GM19455 (cell line): ENCODE measurements around the gene ZNF236.

Source experiments
- ATAC-seq: cut with Tn5 transposase; IDR thresholded peaks from one replicate; pipeline ENCODE4 v1.9.1; 2021; ENCODE audit not compliant: unreplicated experiment

ZNF236 gene

GRCh38 chr18:76905821-76906220 lies 83.5 kb downstream of the ZNF236 start:
- ATAC-seq, result no peak

GRCh38 chr18:76908277-76908676 lies 85.9 kb downstream of the ZNF236 start:
- no peak for ATAC-seq

GRCh38 chr18:76909439-76909838 lies 87.1 kb downstream of the ZNF236 start:
- ATAC-seq, result no peak

DNA sequence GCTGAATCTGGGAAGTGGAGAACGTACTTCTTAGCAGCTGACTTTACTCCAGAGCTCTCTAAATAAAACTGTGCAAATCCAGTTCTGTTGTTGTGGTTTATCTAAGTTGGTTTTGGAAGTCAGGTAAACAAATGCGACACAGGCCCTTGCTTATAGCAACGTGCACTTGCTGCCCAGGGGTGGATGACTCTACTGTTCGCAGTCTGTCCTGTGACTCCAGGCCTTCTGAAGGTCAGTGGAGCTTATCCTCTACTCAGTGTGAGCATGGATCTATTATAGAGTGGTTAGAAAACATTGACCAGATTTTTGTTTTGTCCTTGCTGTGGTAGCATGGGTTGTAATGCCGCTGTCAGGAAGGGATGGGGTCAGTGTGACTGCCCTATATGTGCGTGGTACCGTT lies 89.1 kb downstream of the ZNF236 start:
- no peak for ATAC-seq

- ATAC-seq, result no peak
Observed at GRCh38 chr18:76913583-76913982, 91.2 kb downstream of the ZNF236 start.

- no peak for ATAC-seq
Observed at GRCh38 chr18:76914314-76914713, 92.0 kb downstream of the ZNF236 start.

- no peak for ATAC-seq
Observed at GRCh38 chr18:76914796-76915195, 92.4 kb downstream of the ZNF236 start.

GRCh38 chr18:76915456-76915855 lies 93.1 kb downstream of the ZNF236 start:
- no peak for ATAC-seq

GRCh38 chr18:76920974-76921373 lies 98.6 kb downstream of the ZNF236 start:
- ATAC-seq, result no peak

DNA sequence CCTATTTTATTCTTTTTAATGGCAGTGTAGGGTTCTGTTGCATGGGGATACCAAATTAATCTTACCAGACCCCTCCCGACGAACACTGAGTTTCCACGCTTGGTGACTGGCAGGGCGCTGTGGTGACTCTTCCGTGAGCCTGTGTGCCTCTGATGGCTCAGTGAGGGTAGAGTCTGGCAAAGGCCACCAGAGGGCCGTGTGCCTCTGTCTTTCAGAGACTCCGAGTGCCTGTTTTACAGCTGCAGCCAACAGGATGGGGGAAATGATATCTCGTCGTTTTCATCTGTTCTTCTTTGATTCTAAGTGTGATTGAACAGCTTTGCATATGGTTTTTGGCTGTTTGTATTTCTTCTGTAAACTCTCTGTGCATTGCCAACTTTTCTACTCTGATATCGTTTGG lies 99.8 kb downstream of the ZNF236 start:
- peak; percentile 95 for ATAC-seq

- ATAC-seq, result no peak
Observed at GRCh38 chr18:76923485-76924085, 101.2 kb downstream of the ZNF236 start.

DNA sequence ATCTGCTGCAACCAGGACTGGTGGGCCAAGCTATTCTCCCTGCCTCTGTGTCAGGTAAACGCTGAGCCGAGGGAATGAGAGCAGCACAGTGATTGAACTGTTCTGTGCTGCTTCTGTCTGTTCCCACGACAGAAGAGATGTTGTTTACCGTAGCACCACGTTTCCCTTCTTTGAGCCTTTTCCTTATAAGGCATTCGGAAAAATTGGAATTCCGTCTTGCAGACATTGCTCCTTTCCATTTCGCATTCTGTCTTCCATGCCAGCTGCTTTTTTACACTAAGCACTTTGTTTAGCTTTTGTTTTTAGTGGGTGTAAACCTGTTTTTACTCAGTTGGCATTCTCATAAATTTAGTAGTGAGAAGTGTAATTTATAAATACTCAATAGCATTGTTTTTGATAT lies 103.1 kb downstream of the ZNF236 start:
- no peak for ATAC-seq

DNA sequence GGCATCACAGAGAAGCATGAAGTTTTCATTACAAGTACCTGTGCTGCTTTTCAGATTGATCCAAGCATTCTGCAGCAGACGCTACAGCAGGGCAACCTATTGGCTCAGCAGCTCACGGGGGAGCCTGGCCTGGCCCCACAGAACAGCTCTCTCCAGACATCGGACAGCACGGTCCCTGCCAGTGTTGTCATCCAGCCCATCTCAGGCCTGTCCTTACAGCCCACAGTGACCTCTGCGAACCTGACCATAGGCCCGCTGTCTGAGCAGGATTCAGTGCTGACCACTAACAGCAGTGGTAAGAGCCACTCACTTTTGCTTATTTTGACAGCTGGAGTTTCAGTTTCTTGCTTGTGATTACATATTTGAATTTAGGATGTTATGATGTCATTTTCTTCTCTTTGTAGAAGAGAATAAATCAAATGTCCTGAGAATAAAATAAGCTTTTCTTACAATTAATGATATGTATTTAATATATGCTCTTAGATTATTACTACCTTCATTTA lies 104.9 kb downstream of the ZNF236 start:
- ATAC-seq, result no peak

GRCh38 chr18:76928179-76928868 lies 106.0 kb downstream of the ZNF236 start:
- no peak for ATAC-seq

DNA sequence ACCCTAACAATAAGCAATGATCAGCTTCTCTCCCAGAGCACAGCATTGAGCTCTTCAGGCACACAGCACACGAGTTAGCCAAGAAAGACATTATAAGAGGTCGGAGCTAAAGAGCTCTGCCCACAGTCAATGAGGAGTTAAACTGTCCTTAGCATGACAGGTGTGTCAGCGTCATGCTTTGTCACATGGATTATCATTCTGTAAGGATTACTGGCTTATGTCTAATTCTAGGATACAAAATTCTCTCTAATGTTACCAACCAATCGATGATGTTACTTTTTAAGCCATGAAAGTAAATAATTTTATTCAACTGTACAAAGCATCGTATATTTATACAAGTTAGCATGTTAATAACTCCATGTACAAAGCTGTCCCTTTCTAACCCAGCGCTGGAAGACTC lies 108.8 kb downstream of the ZNF236 start:
- no peak for ATAC-seq

GRCh38 chr18:76932026-76932819 lies 109.9 kb downstream of the ZNF236 start:
- no peak for ATAC-seq

DNA sequence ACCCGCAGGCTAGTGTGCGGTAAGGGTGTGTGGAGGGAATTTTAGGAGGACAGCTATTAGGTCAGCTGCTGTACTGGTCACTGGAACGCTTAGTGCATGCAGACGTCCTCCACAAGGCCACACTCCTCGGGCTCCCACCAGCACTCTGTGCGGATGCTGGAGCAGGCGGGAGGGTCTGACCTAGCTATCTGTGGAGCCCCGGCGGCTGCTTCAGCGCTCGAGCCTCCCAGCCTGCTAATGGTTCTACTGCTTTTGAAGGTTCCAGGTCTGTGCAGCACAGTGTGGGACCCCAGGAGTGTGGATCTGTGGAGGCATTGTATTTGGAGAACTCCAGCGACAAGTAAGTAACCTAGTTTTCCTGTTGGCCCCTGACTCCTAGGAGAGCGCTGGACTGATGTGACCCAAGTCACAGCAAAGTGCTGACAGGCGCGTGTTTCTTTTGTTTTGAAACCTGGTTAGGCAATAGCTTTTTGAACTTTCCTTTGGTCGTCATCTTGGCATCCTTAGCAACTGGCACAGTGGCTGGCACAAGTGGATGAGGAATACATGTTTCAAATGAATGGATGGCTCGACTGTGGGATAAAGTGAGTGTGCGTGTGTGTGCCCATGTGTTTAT lies 113.5 kb downstream of the ZNF236 start:
- no peak for ATAC-seq

GRCh38 chr18:76936877-76937276 lies 114.5 kb downstream of the ZNF236 start:
- no peak for ATAC-seq

- ATAC-seq, result no peak
Observed at GRCh38 chr18:76937597-76937996, 115.2 kb downstream of the ZNF236 start.

- no peak for ATAC-seq
Observed at GRCh38 chr18:76938619-76939018, 116.3 kb downstream of the ZNF236 start.

- no peak for ATAC-seq
Observed at GRCh38 chr18:76941284-76941683, 118.9 kb downstream of the ZNF236 start.
